Neural cell (in vitro differentiated cells): ENCODE measurements around the gene CXADR. TPM values are rescaled to one million over a fixed set of nuclear protein-coding genes. Genes with fewer than 3 reads are reported as not detected.

Source experiments
- H2AFZ ChIP-seq: fragments of 200-600, 300-800 bp; sonication (generic), shearing (Covaris generic); 2 replicates; pipeline ENCODE4 v1.6.0; 2014; ENCODE audit warnings: low read depth, mild to moderate bottlenecking, antibody characterized with exemption, low read length, moderate library complexity
- H3F3A ChIP-seq: fragments of 200-600 bp; shearing (Covaris generic); 2 replicates; pipeline ENCODE4 v1.6.1; 2016; ENCODE audit warnings: mild to moderate bottlenecking, moderate library complexity, mixed read lengths, antibody characterized with exemption, low read length; ENCODE audit not compliant: insufficient read depth, poor library complexity, severe bottlenecking
- H3K27ac ChIP-seq: fragments of 200-600, 300-800 bp; sonication (generic), shearing (Covaris generic); 2 replicates; pipeline ENCODE4 v1.5.1; 2014; ENCODE audit warnings: mild to moderate bottlenecking, low read length, moderate library complexity
- H3K27me3 ChIP-seq: fragments of 300-800, 200-600 bp; sonication (generic), shearing (Covaris generic); 2 replicates; pipeline ENCODE4 v1.6.0; 2014; ENCODE audit warnings: mild to moderate bottlenecking, low read depth, low read length, moderate library complexity; ENCODE audit not compliant: insufficient read depth
- H3K36me3 ChIP-seq: fragments of 300-800, 200-600 bp; sonication (generic), shearing (Covaris generic); 2 replicates; pipeline ENCODE4 v1.5.1; 2014; ENCODE audit warnings: mild to moderate bottlenecking, antibody characterized with exemption, low read length, moderate library complexity; ENCODE audit not compliant: insufficient read depth
- H3K4me2 ChIP-seq: fragments of 300-800, 200-600 bp; sonication (generic), shearing (Covaris generic); 2 replicates; pipeline ENCODE4 v1.6.0; 2014; ENCODE audit warnings: mild to moderate bottlenecking, low read length
- H3K4me3 ChIP-seq: fragments of 300-800, 200-600 bp; sonication (generic), shearing (Covaris generic); 2 replicates; pipeline ENCODE4 v1.5.1; 2014; ENCODE audit warnings: mild to moderate bottlenecking, low read length, moderate library complexity
- H3K79me2 ChIP-seq: fragments of 200-600 bp; shearing (Covaris generic); replicated peaks from 2 replicates; pipeline ENCODE4 v1.6.0; 2014; ENCODE audit warnings: mild to moderate bottlenecking, low read length, moderate library complexity; ENCODE audit not compliant: insufficient read depth
- H3K9ac ChIP-seq: fragments of 300-800, 200-600 bp; sonication (generic), shearing (Covaris generic); 2 replicates; pipeline ENCODE4 v1.6.1; 2016; ENCODE audit warnings: mild to moderate bottlenecking, low read length, mixed read lengths
- H3K9me2 ChIP-seq: fragments of 200-600 bp; shearing (Covaris generic); 2 replicates; pipeline ENCODE4 v1.6.1; 2016; ENCODE audit warnings: mild to moderate bottlenecking, low read length, mixed read lengths; ENCODE audit not compliant: insufficient read depth
- H3K9me3 ChIP-seq: fragments of 200-600, 300-800 bp; sonication (generic), shearing (Covaris generic); 2 replicates; pipeline ENCODE4 v1.6.1; 2016; ENCODE audit warnings: mild to moderate bottlenecking, mixed run types, low read length, moderate library complexity, mixed read lengths
- H4K20me1 ChIP-seq: fragments of 200-600 bp; shearing (Covaris generic); 2 replicates; pipeline ENCODE4 v1.6.1; 2016; ENCODE audit warnings: mild to moderate bottlenecking, mixed run types; ENCODE audit not compliant: insufficient read depth
- CTCF ChIP-seq: fragments of 450-650 bp; IDR thresholded peaks from 2 replicates; pipeline ENCODE4 v1.5.1; 2014; ENCODE audit warnings: antibody characterized with exemption, mild to moderate bottlenecking, moderate library complexity; ENCODE audit not compliant: poor library complexity, severe bottlenecking
- EP300 ChIP-seq: fragments of 450-650 bp; conservative IDR thresholded peaks from 2 replicates; pipeline ENCODE4 v1.6.1; 2014; ENCODE audit warnings: antibody characterized with exemption, mild to moderate bottlenecking, moderate library complexity; ENCODE audit not compliant: poor library complexity, severe bottlenecking
- EZH2 ChIP-seq: fragments of 200-600, 300-800 bp; shearing (Covaris generic), sonication (generic); IDR thresholded peaks from 2 replicates; pipeline ENCODE4 v1.6.1; 2014; ENCODE audit warnings: antibody characterized with exemption, low read length, borderline replicate concordance, mild to moderate bottlenecking; ENCODE audit not compliant: insufficient read depth, poor library complexity, severe bottlenecking
- MXI1 ChIP-seq: fragments of 450-650 bp; conservative IDR thresholded peaks from 2 replicates; pipeline ENCODE4 v1.6.1; 2014; ENCODE audit warnings: antibody characterized with exemption, mild to moderate bottlenecking; ENCODE audit not compliant: poor library complexity, severe bottlenecking
- POLR2AphosphoS5 ChIP-seq: IDR thresholded peaks from 2 replicates; pipeline ENCODE4 v1.6.1; 2012
- RAD21 ChIP-seq: fragments of 450-650 bp; conservative IDR thresholded peaks from 2 replicates; pipeline ENCODE4 v1.6.1; 2014; ENCODE audit warnings: antibody characterized with exemption, mild to moderate bottlenecking, moderate library complexity
- REST ChIP-seq: IDR thresholded peaks from 2 replicates; pipeline ENCODE4 v1.6.1; 2012; ENCODE audit warnings: borderline replicate concordance
- SMC3 ChIP-seq: fragments of 450-650 bp; conservative IDR thresholded peaks from 2 replicates; pipeline ENCODE4 v1.6.1; 2014; ENCODE audit warnings: antibody characterized with exemption, mild to moderate bottlenecking, moderate library complexity; ENCODE audit not compliant: poor library complexity
- TAF1 ChIP-seq: IDR thresholded peaks from 2 replicates; pipeline ENCODE4 v1.6.1; 2012; ENCODE audit warnings: low read depth
- polyA plus RNA-seq: library from polyadenylated mRNA; depleted of rRNA; stranded (reverse); fragments of >200 nt; gene quantifications from 2 replicates; pipeline ENCODE4 v1.2.3, GENCODE V29; 2014

CXADR gene
- polyA plus RNA-seq, 1 donor from 2014 or later, result 175 TPM

GRCh38 chr21:17539743-17540341 is 27.0 kb downstream of the CXADR start:
- H3K4me3 ChIP-seq, result no peak overlapping the region
- no peak overlapping the region for H3K9ac ChIP-seq
- no peaks in the 10 kb centered on the region for H3F3A ChIP-seq
- peaks cover 4% of the 10 kb centered on the region for H3K9me3 ChIP-seq
- no peak for TF ChIP-seq RAD21
- no peaks in the 10 kb centered on the region for H3K27me3 ChIP-seq
- peaks cover 84% of the 10 kb centered on the region for H3K79me2 ChIP-seq
- H2AFZ ChIP-seq, result no peak overlapping the region
- H3K36me3 ChIP-seq, result peaks cover 7% of the 10 kb centered on the region
- no peaks in the 10 kb centered on the region for H3K9me2 ChIP-seq
- no peak overlapping the region for H3K4me2 ChIP-seq
- H4K20me1 ChIP-seq, result no peaks in the 10 kb centered on the region
- no peak overlapping the region for H3K27ac ChIP-seq

GRCh38 chr21:17540530-17540929 is 27.7 kb downstream of the CXADR start:
- peaks cover 85% of the 10 kb centered on the region for H3K79me2 ChIP-seq
- H3K9ac ChIP-seq, result no peak overlapping the region

More at GRCh38 chr21:17540530-17540929, 27.7 kb downstream of the CXADR start:
- no peaks in the 10 kb centered on the region for H3F3A ChIP-seq
- no peaks in the 10 kb centered on the region for H3K9me2 ChIP-seq
- H3K27me3 ChIP-seq, result no peaks in the 10 kb centered on the region
- peaks cover 7% of the 10 kb centered on the region for H3K36me3 ChIP-seq
- H2AFZ ChIP-seq, result no peak overlapping the region
- peaks cover 4% of the 10 kb centered on the region for H3K9me3 ChIP-seq
- H3K4me3 ChIP-seq, result no peak overlapping the region
- H4K20me1 ChIP-seq, result no peaks in the 10 kb centered on the region
- TF ChIP-seq TAF1 (no peak), EP300 (no peak), CTCF (no peak), EZH2 (no peak), POLR2AphosphoS5 (no peak), RAD21 (no peak), REST (no peak), MXI1 (no peak), SMC3 (no peak)
- H3K4me2 ChIP-seq, result no peak overlapping the region
- no peak overlapping the region for H3K27ac ChIP-seq
